K562 (cell line): ENCODE data around the gene TESMIN. TPM values are rescaled to one million over a fixed set of nuclear protein-coding genes. Genes with fewer than 3 reads are reported as not detected.

ENCODE experiments used
- ATAC-seq: fragments of 200-7000 bp; cut with Tn5 transposase; 3 replicates; pipeline ENCODE4 v1.9.1; 2020; ENCODE audit warnings: moderate library complexity
- BruUV-seq: library from RNA; stranded (reverse); fragments of 400-500 nt; replicated peaks from 2 replicates; lab custom pipeline; 2021; lab: Mats Ljungman, UMichigan
- CTCF ChIA-PET: fragments of 300-600 bp; formaldehyde crosslinking; extraction: SDS; loops from one replicate; lab custom pipeline; 2021; ENCODE audit warnings: low intra/inter-chr PET ratio; lab: Yijun Ruan, JAX
- POLR2A ChIA-PET: fragments of 300-600, 350-650 bp; sonication (Branson Sonifier 250); formaldehyde crosslinking; extraction: SDS; loops from one replicate; lab custom pipeline; 2021; ENCODE audit warnings: antibody characterized with exemption, inconsistent platforms; lab: Yijun Ruan, JAX
- DNase-seq, 4 experiments: peaks; one replicate each; pipeline versions ENCODE4 v3.0.0 to v3.0.0-alpha.2; 2011 to 2018; ENCODE audit warnings: low spot score in 3 of 4, mixed read lengths in 3 of 4; ENCODE audit errors: extremely low read depth in 1 of 4
- FAIRE-seq: peaks from 2 replicates; lab custom pipeline; 2011; peaks lifted over from hg19 to GRCh38; lab: Jason Lieb, UNC
- H2AFZ ChIP-seq: 2 replicates; pipeline ENCODE4 v1.6.0; 2011; ENCODE audit warnings: low read depth, low read length, control low read depth, inconsistent platforms
- H3K27ac ChIP-seq: fragments of 200-600 bp; 3 replicates; pipeline ENCODE4 v1.8.0; 2011; ENCODE audit warnings: low read depth, mild to moderate bottlenecking, control low read depth, inconsistent platforms, low read length, moderate library complexity, mixed read lengths; ENCODE audit errors: extremely low read depth
- H3K27me3 ChIP-seq, 2 experiments: fragments of 300-600 bp in 1 of 2; 2 replicates in 1 of 2; 3 replicates in 1 of 2; pipeline versions ENCODE4 v1.6.0 to v1.8.0; 2011; ENCODE audit warnings: inconsistent platforms in 2 of 2, low read length in 2 of 2, mild to moderate bottlenecking in 1 of 2, mixed read lengths in 1 of 2, moderate library complexity in 1 of 2; ENCODE audit not compliant: control insufficient read depth in 2 of 2, insufficient read depth in 2 of 2
- H3K36me3 ChIP-seq: fragments of 300-600 bp; 3 replicates; pipeline ENCODE4 v1.8.0; 2011; ENCODE audit warnings: mild to moderate bottlenecking, low read length, inconsistent platforms; ENCODE audit not compliant: control insufficient read depth, insufficient read depth
- H3K4me1 ChIP-seq, 2 experiments: fragments of 200-600 bp in 1 of 2; replicated peaks in 1 of 2; 2 replicates in 1 of 2; 3 replicates in 1 of 2; pipeline versions ENCODE4 v1.5.1 to v1.8.0; 2011; ENCODE audit warnings: inconsistent platforms in 2 of 2, low read length in 2 of 2, mild to moderate bottlenecking in 1 of 2, mixed read lengths in 1 of 2, moderate library complexity in 1 of 2; ENCODE audit not compliant: control insufficient read depth in 2 of 2, insufficient read depth in 2 of 2
- H3K4me2 ChIP-seq: 2 replicates; pipeline ENCODE4 v1.6.1; 2011; ENCODE audit warnings: low read length, control low read depth, inconsistent platforms, mixed read lengths; ENCODE audit not compliant: insufficient read depth
- H3K4me3 ChIP-seq: fragments of 200-600 bp; sonication (generic), shearing (Covaris generic); 2 replicates; pipeline ENCODE4 v1.5.1; 2016; ENCODE audit warnings: control low read depth, inconsistent platforms
- H3K79me2 ChIP-seq: fragments of 200-600 bp; 3 replicates; pipeline ENCODE4 v1.8.0; 2011; ENCODE audit warnings: low read length, inconsistent platforms; ENCODE audit not compliant: control insufficient read depth, insufficient read depth
- H3K9ac ChIP-seq, 2 experiments: 2 replicates each; pipeline versions ENCODE4 v1.6.0 to v1.6.1; 2011; ENCODE audit warnings: low read depth in 2 of 2, low read length in 2 of 2, control low read depth in 1 of 2, inconsistent platforms in 1 of 2, mild to moderate bottlenecking in 1 of 2, mixed read lengths in 1 of 2; ENCODE audit not compliant: insufficient read depth in 1 of 2
- H3K9me1 ChIP-seq: one replicate; pipeline ENCODE4 v1.6.0; 2011; ENCODE audit warnings: inconsistent platforms, mild to moderate bottlenecking, low read length, moderate library complexity; ENCODE audit not compliant: control insufficient read depth, insufficient read depth
- H3K9me3 ChIP-seq: replicated peaks from 2 replicates; pipeline ENCODE4 v1.5.1; 2011; ENCODE audit warnings: low read depth, low read length, inconsistent platforms; ENCODE audit not compliant: control insufficient read depth, insufficient read depth
- H4K20me1 ChIP-seq: replicated peaks from 2 replicates; pipeline ENCODE4 v1.6.1; 2011; ENCODE audit warnings: low read length, inconsistent platforms, mixed read lengths; ENCODE audit not compliant: control insufficient read depth, insufficient read depth
- GTF2A2 ChIP-seq: IDR thresholded peaks from 2 replicates; pipeline ENCODE4 v1.6.1; 2016; ENCODE audit warnings: mild to moderate bottlenecking, missing genetic modification characterization, missing compliant biosample characterization
- HLTF ChIP-seq: fragments of 450-650 bp; IDR thresholded peaks from 2 replicates; pipeline ENCODE4 v1.6.1; 2016
- TAF9B ChIP-seq: fragments of 450-650 bp; IDR thresholded peaks from 2 replicates; pipeline ENCODE4 v1.6.1; 2018; ENCODE audit warnings: mild to moderate bottlenecking; ENCODE audit not compliant: partially characterized antibody
- WGBS: fragments of 100-300 bp; shearing (Covaris generic); methylation state at CpG from one replicate; pipeline ENCODE4 v1.1.6; 2016; ENCODE audit warnings: low coverage, mixed read lengths; ENCODE audit not compliant: insufficient coverage; ENCODE audit errors: missing lambda C conversion rate; 5-methylcytosine and 5-hydroxymethylcytosine counted together
- in situ Hi-C: fragments of 300-500 bp; cut with MboI; formaldehyde crosslinking; loops from 4 replicates; pipeline ENCODE4 v1.15.0; 2018; ENCODE audit warnings: inconsistent platforms, mixed read lengths
- intact Hi-C: fragments of 100-400 bp; cut with micrococcal nuclease; formaldehyde crosslinking; loops from 2 replicates; pipeline ENCODE4 v1.14.2; 2022
- polyA plus RNA-seq, 8 experiments: library from polyadenylated mRNA; depleted of rRNA in 4 of 8; stranded (reverse) in 5 of 8; unstranded in 3 of 8; fragments of >200 nt; fragmentation: Nextera tagmentation in 2 of 8; fragmentation: Illumina TruSeq in 1 of 8; extraction: Ambion mirVana in 2 of 8; extraction: Trizol in 1 of 8; gene quantifications; 2 replicates each; pipeline versions ENCODE4 v1.2.1 to v1.2.3, GENCODE V29; 2011 to 2014; ENCODE audit warnings: inconsistent platforms in 1 of 8, missing spikeins in 1 of 8
- total RNA-seq, 7 experiments: library from RNA; depleted of rRNA in 6 of 7; stranded (reverse); fragments of >200 nt in 6 of 7; fragmentation: Illumina TruSeq in 2 of 7; extraction: Trizol in 2 of 7; gene quantifications; 2 replicates each; pipeline versions ENCODE4 v1.2.1 to v1.2.3, GENCODE V29; 2011 to 2021; ENCODE audit warnings: low replicate concordance in 1 of 7
- TF ChIP-seq, protein P1 (sequence below): fragments of 450-650 bp; formaldehyde crosslinking; IDR thresholded peaks from 2 replicates; pipeline ENCODE4 v1.4.0; 2022; ENCODE audit warnings: missing genetic modification characterization

TESMIN gene
- total and polyA plus RNA-seq, 9 of the 15 experiments (the other 6 are each of a cell fraction or from before 2014, with no cell fraction given), result 8.9 to 50.5 (median 15.0) TPM

DNA sequence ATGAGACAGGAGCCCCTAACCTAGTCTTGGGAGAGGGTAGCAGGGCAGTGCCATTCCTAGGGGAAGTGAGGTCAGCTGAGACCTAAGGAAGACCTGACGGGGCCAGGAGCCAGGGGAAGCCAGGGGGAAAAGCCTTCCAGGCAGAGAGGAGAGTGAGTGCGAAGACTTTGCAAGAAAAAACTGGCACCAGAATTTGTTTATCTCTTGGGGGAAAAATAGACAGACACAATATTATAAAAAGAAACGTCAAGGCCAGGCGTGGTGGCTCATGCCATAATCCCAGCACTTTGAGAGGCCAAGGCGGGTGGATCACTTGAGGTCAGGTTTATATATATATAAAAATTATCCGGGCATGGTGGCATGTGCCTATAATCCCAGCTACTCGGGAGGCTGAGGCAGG lies 26.9 kb upstream of the TESMIN start:
- ChIA-PET CTCF (no interaction called here), POLR2A (no interaction called here)
- no peak overlapping the region for H3K4me3 ChIP-seq
- no peak overlapping the region for H3K9ac ChIP-seq
- H3K27me3 ChIP-seq, result no peaks in the 10 kb centered on the region
- BruUV-seq, result no TSS peak
- FAIRE-seq (no peak), ATAC-seq (no peak), DNase-seq (no peak)
- no peak overlapping the region for H2AFZ ChIP-seq
- no peak overlapping the region for H3K27ac ChIP-seq
- TF ChIP-seq TAF9B, result no peak
- no peak for TF ChIP-seq HLTF
- TF ChIP-seq, protein P1, sequence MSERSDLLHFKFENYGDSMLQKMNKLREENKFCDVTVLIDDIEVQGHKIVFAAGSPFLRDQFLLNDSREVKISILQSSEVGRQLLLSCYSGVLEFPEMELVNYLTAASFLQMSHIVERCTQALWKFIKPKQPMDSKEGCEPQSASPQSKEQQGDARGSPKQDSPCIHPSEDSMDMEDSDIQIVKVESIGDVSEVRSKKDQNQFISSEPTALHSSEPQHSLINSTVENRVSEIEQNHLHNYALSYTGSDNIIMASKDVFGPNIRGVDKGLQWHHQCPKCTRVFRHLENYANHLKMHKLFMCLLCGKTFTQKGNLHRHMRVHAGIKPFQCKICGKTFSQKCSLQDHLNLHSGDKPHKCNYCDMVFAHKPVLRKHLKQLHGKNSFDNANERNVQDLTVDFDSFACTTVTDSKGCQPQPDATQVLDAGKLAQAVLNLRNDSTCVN (CRISPR knock-in tag), result no peak
- TF ChIP-seq GTF2A2 (tag), result no peak
- peaks cover 0 to 8% of the 10 kb centered on the region in 2 experiments; a peak in 4 of 5 replicates for H3K4me1 ChIP-seq
- in situ Hi-C loops, result no loop called here
- H3K9me3 ChIP-seq, result no peaks in the 10 kb centered on the region
- peaks cover 41% of the 10 kb centered on the region; the same call in 2 of the 3 replicates for H3K36me3 ChIP-seq
- 82% methylated on average over 7 of the region's 7 CpGs for WGBS
- intact Hi-C loops, result no loop called here
- H3K79me2 ChIP-seq, result no peaks in the 10 kb centered on the region
- H3K4me2 ChIP-seq, result no peak overlapping the region
- no peaks in the 10 kb centered on the region for H3K9me1 ChIP-seq
- H4K20me1 ChIP-seq, result no peaks in the 10 kb centered on the region
